Effector CD8-positive, alpha-beta T cell (primary cell): ENCODE results near the gene ZFYVE27.
A peak's percentile ranks its signal among the peaks of the same experiment; 100 is the strongest.

ENCODE experiments used
- DNase-seq: peaks from one replicate; lab custom pipeline; 2025; lab: John Stamatoyannopoulos, UW

Gene ZFYVE27

GRCh38 chr10:97791824-97792721, 55.1 kb downstream of the ZFYVE27 start:
- DNase-seq, result peak; percentile 56

- DNase-seq, result no peak
These were observed 59.0 kb downstream of the ZFYVE27 start for GRCh38 chr10:97795886-97796285.

GRCh38 chr10:97796651-97797050, 59.7 kb downstream of the ZFYVE27 start:
- peak; percentile 8 for DNase-seq

GRCh38 chr10:97798958-97799610, 62.2 kb downstream of the ZFYVE27 start:
- no peak for DNase-seq

GRCh38 chr10:97800474-97800873, 63.5 kb downstream of the ZFYVE27 start:
- no peak for DNase-seq

- no peak for DNase-seq
These were observed 64.5 kb downstream of the ZFYVE27 start for GRCh38 chr10:97801422-97801821.

- DNase-seq, result no peak
These were observed 68.4 kb downstream of the ZFYVE27 start for GRCh38 chr10:97805096-97805884.

GRCh38 chr10:97805949-97806348, 69.0 kb downstream of the ZFYVE27 start:
- no peak for DNase-seq

- no peak for DNase-seq
These were observed 73.5 kb downstream of the ZFYVE27 start for GRCh38 chr10:97810446-97810845.
